COLO829 (cell line): Measurements from ENCODE around the gene SYNGR1.

Experiments used
- DNase-seq: peaks from one replicate; pipeline ENCODE4 v3.0.0; 2012; ENCODE audit warnings: low spot score

SYNGR1 gene, protein sequence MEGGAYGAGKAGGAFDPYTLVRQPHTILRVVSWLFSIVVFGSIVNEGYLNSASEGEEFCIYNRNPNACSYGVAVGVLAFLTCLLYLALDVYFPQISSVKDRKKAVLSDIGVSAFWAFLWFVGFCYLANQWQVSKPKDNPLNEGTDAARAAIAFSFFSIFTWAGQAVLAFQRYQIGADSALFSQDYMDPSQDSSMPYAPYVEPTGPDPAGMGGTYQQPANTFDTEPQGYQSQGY

DNA sequence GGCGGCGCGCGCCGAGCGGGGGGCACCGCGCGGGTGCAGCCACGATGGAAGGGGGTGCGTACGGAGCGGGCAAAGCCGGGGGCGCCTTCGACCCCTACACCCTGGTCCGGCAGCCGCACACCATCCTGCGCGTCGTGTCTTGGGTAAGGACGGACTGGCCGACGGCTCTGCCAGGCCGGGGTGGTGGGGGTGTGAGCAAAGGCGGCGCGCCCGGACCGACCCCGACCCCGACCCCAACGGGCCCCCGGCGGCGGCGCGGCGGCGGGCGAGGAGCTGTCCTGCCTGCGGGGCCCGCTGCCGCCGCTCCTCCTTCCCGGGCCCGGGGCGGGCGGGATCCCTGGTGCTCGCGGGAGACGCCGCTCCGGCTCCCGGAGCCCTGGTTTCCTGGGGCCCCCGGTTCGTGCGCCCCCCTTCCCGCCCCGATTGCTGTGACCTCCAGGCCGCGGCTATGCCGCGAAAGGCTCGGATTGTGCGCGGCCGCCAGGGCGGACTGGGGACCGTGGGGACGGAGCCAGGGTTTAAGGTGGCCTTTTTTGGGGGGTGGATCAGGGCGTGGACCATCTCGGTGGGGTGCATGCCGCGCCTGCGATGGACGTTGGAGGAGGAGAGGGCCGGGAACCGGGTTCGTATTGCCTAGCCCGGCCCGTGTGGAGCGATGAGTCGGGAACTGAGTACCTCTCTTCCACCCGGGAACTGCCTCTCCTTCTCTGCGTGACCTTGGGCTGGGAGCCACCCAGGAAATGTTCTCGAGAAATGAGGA, at the start of gene SYNGR1:
Gene SYNGR1, plus strand, starts transcription at position 25 of the 760 bp plus-strand sequence. Its CDS starts 20 bp downstream, at position 45.
- no peak for DNase-seq

DNA sequence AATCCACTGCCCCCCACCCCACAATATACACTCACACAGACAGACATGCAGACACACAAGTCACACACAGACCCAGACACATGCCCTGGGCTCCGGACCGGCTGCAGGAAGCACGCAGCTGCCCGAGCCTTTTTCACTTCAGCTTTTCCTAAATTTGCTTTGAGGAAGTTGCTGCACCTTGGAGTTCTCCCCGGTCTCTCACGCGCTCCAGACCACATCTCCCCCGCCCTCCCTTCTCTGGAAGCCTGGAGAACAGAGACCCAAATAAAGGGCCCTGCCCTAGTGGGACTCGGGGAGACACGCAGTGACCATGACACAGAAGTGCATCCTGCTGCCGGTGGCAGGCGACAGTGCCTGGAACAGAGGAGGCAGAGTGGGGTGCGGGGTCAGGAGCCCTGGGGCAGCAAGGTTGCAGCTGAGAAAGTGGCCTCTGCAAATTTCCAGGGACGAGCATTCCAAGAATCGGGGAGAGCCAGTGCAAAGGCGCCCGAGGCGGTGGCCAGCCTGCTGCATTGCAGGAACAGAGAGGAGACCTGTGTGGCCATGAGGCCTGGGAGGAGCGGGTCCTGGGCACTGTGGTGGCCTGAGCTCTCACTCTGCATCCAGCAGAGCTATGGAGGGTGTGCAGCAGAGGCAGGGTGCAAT, 49.5 kb upstream of the SYNGR1 start:
- no peak for DNase-seq

DNA sequence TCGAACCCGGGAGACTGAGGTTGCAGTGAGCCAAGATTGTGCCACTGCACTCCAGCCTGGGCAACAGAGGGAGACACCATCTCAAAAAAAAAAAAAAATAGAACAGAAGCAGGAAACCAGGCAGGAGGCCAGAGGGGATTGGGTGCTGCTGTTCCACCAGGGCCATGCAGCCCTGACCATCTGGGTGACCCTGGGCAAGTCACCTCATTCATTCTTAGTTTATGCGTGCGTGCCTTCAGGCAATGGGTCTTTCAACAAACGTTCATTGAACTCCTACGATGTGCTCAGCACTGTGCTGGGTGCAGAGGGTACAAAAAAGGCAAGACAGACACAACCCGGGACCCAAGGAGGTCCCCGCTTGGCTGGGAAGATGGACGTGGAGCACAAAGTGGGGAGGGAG, 48.7 kb upstream of the SYNGR1 start:
- DNase-seq: no peak

DNA sequence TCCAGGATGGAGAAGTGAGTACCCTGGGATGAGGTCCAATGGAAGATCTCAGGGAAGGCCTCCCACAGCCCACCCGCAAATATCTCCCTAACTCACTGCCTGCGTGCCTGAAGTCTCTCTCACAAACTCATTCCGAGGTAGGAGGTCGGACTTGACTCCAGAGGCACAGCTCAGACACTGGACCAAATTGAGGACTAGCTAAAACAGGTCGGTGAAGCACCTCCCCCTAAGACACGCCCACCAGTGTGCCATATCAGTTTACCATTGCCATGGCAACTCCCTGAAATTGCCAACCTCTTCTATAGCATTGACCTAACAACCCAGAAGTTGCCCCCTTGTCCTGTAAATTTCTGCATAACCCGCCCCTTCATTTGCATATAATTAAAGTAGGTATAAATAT, 47.9 kb upstream of the SYNGR1 start:
- DNase-seq: no peak

DNA sequence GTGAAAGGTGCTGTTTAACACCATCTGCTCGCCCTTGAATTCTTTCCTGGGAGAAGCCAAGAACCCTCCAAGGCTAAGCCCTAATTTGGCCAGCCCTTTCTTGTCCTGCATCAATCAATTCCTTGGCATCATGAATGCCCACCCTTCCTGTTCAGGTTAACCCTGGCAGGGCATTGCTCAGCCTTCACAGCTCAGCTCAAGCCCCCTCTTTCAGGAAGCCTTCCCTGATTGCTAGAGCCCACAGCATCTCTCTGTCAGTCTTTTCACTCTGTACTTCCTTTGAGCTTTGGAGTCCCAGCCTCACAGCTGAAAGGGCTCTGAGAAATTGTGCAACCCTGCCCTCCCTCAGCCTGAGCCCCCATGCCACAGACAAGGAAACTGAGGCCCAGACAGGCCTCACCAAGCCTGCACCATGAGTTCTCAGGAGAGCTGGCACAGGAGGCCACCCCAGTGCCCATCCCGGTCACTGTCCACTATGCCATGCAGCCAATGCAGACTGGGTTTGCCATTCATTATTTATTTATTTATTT, 47.3 kb upstream of the SYNGR1 start:
- no peak for DNase-seq

DNA sequence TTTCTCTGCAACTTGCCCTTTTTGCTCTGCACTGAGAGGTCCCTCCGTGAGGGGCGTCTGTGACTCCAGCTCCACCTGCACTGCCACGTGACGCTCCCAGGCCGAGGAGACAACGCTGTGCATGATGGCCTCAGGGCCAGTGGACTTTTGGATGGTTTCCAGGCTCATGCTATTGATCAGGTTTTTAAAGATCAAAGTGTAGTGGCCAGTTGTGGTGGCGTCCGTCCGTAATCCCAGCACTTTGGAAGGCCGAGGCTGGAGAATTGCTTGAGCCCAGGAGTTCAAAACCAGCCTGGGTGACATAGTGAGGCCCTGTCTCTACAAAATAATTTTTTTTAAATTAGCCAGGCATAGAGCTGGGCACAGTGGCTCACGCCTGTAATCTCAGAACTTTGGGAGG, 46.4 kb upstream of the SYNGR1 start:
- no peak for DNase-seq

DNA sequence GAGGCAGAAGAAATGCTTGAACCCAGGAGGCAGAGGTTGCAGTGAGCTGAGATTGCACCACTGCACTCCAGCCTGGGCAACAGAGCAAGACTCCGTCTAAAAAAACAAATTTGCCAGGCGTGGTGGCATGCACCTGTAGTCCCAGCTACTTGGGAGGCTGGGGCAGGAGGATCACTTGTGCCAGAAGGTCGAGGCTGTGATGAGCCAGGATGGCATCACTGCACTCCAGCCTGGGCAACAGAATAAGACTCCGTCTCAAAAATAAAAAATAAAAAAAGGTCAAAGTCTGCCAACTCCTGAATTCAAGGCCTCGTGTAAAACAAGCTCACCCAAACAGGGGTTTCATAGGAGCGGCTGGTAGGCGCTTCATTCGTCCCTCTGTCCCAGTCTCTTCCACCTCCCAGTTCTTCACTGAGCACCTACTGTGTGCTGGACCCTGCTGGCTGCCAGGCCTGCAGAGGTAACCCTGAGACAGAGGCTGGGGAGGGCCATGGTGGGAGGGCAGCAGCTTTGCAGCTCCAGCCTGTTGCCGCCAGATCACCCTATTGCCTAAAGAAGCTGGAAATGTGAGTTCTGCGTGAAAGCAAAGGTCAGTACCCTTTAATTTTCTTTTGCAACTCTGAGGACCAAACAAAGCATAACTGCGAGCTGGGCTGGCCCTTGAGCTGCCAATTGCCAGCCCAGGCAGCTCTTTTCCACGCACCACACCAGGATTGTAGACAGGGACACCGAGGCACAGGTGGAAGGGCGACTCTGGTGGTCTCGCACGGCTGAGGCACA, 45.7 kb upstream of the SYNGR1 start:
- DNase-seq: no peak

DNA sequence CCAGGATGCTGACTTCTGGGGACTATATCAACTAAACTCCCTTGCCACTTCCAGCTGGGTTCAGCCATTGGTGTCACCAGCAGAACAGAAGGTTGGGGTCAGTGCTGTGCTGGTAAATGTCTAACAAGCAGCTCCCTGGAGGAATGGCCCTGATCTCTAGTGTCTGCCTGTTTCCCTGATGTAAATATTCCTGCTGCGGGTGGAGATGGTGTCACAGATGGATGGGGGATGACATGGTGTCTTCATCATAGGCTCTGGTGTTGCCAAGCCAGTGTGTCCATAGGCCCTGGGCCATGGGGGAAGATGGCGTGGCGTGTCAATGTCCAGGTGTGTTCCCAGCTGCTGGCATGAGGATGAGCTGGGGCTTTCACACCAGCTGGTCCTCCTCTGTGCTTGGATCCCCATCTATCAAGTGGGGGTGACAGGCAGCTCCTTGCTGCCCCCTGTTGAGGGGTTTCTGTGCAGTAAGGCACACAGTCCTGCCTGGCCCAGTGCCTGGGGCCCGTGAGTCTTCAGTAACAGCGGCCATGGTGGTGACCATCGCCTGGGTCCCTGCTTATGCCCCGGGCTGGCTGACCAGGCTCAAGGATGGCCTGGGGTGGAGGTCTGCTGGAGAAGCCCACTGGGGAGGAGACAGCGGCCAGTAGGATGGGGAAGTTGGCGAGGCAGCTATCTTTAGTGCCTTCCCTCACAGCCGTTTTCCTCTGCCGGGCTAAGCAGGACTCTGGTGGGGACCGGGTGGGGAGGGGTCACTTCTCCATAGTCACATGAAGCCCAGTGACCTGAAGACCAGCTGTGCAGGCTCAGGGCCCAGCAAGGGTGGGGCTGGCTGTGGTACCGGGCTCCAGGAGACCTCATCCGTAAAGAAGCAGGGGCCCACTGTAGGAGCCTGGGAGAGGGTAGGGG, 43.1 kb upstream of the SYNGR1 start:
- DNase-seq: no peak

DNA sequence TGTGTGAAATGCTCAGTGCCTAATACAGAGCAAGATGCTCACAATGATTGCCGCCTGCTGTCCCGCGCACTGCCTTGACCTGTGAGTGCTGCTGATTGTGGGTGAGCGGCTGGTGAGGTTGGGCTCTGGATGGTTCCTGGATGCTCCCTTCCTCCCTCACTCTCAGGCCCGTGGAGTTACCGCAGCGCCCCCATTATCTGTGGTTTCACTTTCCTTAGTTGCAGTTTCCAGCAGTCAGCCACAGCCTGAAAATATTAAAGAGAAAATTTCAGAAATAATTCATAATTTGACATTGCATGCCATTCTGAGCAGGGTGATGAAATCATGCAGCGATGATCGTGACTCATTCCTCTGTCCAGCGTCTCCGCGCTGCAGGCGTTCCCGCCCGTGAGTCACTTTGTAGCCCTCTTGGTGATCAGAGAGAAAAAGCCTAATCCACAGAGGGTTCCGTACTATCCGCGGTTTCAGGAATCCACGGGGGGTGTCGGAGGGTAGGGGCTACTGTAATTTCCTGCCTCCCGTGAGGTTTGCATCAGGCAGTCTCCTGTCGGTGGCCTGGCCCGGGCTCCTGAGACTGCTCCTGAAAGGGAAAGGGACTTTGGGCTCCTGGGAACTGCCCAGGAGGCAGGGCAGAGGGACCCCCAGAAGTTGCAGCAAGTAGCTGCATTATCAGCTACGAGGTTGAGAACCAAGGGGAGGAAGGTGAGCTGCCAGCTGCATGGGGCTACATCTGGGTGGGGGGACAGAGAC, 41.0 kb upstream of the SYNGR1 start:
- DNase-seq: peak; percentile 81

DNA sequence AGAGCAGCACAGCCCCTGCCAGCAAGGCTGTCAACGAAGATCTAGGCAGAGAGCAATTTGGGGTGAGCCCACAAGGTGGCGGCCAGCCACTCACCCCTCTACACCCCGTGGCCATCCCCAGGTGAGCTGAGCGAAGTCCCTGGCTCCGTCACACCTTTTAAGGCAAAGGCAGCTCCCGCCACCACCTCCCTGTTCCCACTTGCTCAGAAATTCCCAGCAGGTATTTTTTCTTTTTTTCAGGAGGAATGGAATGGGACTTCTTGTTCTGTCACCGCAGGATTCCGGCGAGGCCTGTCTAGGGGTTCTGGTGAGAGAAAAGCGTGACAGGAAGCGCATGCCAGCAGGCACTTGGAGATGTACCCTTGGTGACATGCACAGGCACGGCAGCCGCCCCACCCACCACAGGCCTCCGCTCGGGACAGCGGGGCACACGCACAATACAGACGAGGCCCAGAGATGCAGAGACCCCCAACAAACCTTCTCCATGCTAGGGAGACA, 40.4 kb upstream of the SYNGR1 start:
- DNase-seq: no peak

DNA sequence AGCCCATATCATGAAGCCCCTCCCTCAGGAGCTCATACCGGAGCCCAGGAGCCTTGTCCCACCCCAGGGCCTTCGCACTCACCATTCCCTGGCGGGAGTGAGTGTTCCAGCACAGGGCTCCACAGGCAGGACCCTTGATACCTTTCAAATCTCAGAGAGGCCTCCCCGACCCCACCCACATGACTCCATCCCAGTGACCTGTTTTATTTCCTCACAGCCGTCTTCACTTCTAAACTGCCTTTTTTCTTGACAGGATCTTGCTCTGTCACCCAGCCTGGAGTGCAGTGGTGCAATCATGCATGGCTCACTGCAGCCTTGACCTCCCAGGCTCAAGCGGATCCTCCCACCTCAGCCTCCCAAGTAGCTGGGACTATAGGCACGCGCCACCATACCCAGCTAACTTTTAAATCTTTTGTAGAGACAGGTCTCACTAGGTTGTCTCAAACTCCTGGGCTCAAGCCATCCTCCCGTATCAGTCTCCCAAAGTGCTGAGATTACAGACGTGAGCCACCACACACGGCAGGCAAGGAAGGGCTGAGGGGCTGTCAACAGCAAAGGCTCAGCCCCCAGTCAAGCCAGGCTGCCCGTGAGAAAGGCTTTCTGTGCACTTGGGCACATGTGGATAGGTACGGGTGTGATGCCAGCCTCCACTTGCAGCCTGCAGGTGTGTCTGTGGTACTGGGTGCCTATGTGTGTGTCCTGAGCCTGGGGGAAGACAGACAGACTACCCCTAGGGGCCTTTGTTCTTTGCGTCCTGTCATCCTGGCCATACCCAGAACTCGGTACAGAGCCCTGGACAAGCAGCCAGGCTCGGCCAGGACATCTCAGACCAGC, 39.7 kb upstream of the SYNGR1 start:
- no peak for DNase-seq

DNA sequence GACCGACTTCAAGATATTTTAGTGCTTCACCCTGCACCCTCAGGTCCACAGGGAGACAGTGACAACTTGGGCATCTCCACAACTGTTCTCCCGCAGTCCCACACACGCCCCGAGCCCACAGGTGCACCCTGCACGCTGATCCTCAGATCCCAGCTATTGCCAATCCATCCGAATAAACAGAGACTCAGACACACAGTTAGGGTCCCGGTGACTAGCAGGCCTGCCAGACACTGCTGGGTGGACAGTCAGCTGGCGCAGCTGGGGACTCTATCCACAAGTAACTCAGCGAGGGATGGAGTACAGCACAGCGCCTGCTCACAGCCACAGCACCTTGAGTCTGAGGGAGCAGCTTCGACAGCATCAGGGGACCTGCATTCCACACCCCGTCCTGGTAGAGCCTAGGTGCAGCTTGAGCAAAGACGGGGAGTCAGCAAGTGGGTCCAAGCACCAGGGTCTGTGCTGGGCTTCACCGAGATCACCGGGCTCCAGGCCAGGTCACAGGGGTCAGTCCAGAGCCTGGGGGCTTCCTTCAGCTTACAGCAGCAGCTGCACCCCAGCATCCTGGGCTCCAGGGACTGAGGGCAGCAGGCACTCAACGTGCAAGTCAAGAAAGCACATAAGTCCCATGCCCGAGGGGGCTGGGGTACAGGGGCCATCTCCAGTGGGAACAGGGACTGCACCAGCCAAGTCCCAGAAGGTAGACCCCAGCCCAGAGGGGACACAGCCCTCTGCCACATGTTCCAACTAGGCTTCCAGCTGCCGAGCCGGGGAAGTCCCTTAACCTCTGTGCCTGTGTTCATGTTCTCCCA, 38.0 kb upstream of the SYNGR1 start:
- no peak for DNase-seq

DNA sequence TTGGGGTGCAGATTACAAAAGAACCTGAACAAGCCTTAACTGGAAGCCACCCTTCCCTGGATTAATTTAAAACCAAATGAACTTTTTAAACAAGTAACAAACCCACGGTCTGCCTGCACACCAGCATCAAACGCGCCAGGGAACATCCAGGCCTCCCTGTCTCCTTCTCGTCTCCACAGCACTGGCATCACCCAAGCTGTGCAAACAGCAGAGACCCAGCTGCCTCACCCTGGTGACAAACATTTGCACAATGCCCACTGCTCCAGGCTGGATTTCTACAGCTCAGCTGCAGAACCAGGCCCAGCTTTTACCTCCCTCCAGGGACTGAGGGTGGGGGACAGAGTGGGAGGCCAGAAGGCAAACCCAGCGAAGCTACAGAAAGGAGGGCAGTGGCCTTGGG, 37.4 kb upstream of the SYNGR1 start:
- no peak for DNase-seq

DNA sequence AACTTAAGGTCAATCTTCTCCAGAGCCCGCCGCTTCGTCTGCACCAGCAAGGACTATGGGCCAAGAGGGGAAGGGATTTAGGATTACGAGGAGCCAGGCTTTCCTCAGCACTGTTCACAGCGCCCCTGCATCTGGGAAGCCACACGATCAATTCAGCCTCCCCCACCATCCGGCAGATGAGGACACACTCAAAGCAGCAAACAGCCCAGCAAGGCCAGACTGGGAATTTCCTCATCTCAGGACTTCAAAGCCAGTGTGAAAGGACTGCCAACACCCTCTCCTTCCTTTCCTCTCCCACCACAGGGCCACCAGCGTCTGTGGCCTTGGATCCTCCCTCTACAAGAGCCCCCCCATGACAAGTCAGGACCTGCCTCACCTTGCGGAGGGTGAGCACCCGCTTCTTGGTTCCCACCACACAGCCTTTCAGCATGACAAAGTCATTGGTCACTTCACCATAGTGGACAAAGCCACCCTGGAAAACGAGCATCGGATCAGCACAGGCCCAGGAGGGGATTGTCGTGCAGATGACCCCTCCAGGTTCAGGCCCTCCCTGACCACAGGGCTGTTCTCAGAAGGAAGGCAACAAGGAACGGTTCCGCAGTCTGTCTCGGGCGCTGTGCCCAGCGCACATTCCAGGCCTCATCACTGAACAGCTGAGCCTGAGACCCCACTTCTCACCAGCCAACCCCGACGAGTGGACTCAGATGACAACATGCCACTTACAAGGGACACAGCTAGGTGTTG, 36.4 kb upstream of the SYNGR1 start:
- no peak for DNase-seq

DNA sequence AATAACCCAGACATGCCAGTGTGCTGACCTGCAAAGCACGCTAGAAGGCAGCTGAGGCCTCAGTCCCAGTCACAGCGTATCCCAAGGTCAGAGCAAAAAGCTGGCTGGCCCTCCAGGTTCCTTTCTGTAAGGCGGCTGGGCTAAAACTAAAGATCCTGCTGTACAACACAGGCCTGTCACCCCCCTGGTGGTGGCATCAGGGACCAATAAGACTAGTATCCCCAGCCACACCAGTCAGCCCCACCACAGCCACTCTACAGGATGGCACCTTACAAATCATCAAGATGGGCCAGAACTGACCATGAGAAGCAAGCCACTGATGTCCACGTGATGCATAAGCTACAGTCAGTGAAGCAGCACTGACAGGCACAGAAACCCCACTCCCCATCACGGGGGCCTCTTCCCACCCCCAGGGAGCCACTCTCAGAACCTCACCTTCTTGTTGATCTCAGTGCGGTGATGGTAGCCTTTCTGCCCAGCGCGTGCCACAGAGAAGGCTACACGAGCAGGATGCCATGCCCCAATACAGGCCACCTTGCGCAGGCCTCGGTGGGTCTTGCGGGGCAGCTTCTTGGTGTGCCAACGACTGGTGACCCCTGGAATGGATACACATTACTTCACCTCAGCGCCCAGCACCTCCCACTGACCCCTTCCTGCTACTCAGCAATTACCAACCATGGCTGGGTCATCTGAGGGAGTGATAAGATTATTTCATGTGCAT, 35.4 kb upstream of the SYNGR1 start:
- no peak for DNase-seq

DNA sequence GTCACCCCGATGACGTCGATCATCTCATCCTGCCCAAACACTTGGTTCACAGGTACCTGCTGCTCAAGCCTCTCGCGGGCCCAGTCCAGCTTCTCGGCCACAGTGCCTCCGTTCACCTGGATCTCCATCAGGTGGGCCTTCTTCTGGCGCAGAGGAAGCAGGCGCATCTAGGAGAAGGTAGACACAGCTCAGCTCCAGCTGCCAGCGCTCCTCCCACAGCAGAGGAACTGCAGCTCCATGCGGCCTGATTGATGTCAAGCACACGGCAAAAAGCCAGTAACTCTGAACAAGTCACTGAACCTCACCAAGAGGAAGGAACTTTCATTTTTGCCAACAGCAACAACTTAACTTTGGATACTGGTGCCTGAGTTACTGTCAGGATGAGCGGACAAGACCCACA, 34.4 kb upstream of the SYNGR1 start:
- DNase-seq: no peak

DNA sequence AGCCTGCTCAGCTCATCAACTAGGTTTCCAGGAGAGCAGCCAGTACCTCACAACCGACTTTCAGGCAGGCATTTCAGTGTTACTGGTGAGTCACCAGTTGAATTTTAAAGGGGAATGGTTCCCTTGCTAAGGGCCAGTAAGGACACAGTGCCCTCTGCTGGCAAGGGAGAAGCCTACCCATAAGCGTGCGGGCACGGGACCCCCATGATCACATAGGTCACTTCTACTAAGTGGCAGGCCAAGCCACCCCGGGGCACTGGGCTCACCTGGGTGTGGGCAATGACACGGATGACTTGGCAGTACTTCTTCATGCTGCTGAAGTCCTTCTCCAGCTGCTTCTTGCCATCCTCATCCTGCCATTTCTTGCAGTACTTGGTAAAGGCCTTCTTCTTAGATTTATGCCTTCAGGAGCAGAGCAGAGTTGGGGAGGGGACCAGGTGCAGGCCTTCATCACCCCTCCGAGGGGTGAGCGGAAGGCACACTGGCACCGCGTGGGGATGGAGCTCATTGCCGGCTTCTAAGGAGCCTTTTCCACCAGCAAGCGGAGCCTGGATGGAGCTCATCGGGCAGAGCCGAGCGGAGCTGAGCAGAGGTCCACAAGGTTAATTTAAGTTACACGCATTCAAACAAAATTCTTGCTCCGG, 33.2 kb upstream of the SYNGR1 start:
- DNase-seq: peak; percentile 85
